Posterior cingulate gyrus (tissue), 11 donors: ENCODE measurements around the gene ARNT2.

Experiments used
- DNase-seq, 10 donors: peaks; one replicate each; pipeline versions ENCODE4 v3.0.0 to v3.0.0-alpha.2; 2020 to 2021; ENCODE audit warnings: mixed read lengths in 3 of 10
- intact Hi-C: fragments of 100-400 bp; cut with DNase I; formaldehyde crosslinking; loops from one replicate; pipeline ENCODE4 v1.15.1; 2023

Gene ARNT2

GRCh38 chr15:80584561-80584964 lies 180.4 kb downstream of the ARNT2 start:
- intact Hi-C loops, result no loop called here
- DNase-seq, result no peak

GRCh38 chr15:80584973-80585525 lies 180.9 kb downstream of the ARNT2 start:
- no peak for DNase-seq
- intact Hi-C loops, result no loop called here

- intact Hi-C loops, result no loop called here
Observed at GRCh38 chr15:80585544-80586018, 181.4 kb downstream of the ARNT2 start.

GRCh38 chr15:80586161-80586560 lies 182.0 kb downstream of the ARNT2 start:
- DNase-seq, result no peak
- intact Hi-C loops, result no loop called here

More at GRCh38 chr15:80585544-80586018, 181.4 kb downstream of the ARNT2 start:
- no peak for DNase-seq

GRCh38 chr15:80587007-80587406 lies 182.8 kb downstream of the ARNT2 start:
- intact Hi-C loops, result no loop called here
- DNase-seq, result no peak

GRCh38 chr15:80587816-80588456 lies 183.8 kb downstream of the ARNT2 start:
- no peak for DNase-seq

GRCh38 chr15:80588801-80589200 lies 184.6 kb downstream of the ARNT2 start:
- intact Hi-C loops, result no loop called here
- no peak for DNase-seq

More at GRCh38 chr15:80587816-80588456, 183.8 kb downstream of the ARNT2 start:
- intact Hi-C loops, result no loop called here

- DNase-seq, result peak in 1 of 10 donors; percentile 22
- intact Hi-C loops, result no loop called here
Observed at GRCh38 chr15:80590761-80591355, 186.7 kb downstream of the ARNT2 start.

GRCh38 chr15:80591471-80591870 lies 187.3 kb downstream of the ARNT2 start:
- intact Hi-C loops, result no loop called here
- DNase-seq, result peak in 1 of 10 donors; percentile 74

GRCh38 chr15:80591938-80592825 lies 188.0 kb downstream of the ARNT2 start:
- DNase-seq, result peak in 1 of 10 donors; percentile 36
- intact Hi-C loops, result no loop called here

- DNase-seq, result no peak
- intact Hi-C loops, result no loop called here
Observed at GRCh38 chr15:80593486-80594030, 189.4 kb downstream of the ARNT2 start.

GRCh38 chr15:80594091-80594889 lies 190.1 kb downstream of the ARNT2 start:
- no peak for DNase-seq

GRCh38 chr15:80595396-80595795 lies 191.2 kb downstream of the ARNT2 start:
- intact Hi-C loops, result no loop called here
- no peak for DNase-seq

More at GRCh38 chr15:80594091-80594889, 190.1 kb downstream of the ARNT2 start:
- intact Hi-C loops, result no loop called here

GRCh38 chr15:80596521-80596976 lies 192.4 kb downstream of the ARNT2 start:
- intact Hi-C loops, result no loop called here
- no peak for DNase-seq

GRCh38 chr15:80597076-80597475 lies 192.9 kb downstream of the ARNT2 start:
- intact Hi-C loops, result no loop called here
- DNase-seq, result no peak

- intact Hi-C loops, result no loop called here
- DNase-seq, result no peak
Observed at GRCh38 chr15:80599359-80599758, 195.2 kb downstream of the ARNT2 start.

GRCh38 chr15:80600626-80601025 lies 196.4 kb downstream of the ARNT2 start:
- intact Hi-C loops, result no loop called here
- DNase-seq, result no peak

GRCh38 chr15:80601256-80601655 lies 197.1 kb downstream of the ARNT2 start:
- DNase-seq, result no peak
- intact Hi-C loops, result no loop called here
